Esophagus squamous epithelium (tissue), 5 donors: Measurements from ENCODE around the gene IDE. TPM values are rescaled to one million over a fixed set of nuclear protein-coding genes. Genes with fewer than 3 reads are reported as not detected.
"Not testable (repeated sequence)": the region's sequence is repeated elsewhere in the genome, so short reads cannot be mapped to it uniquely, and the experiment has no call there.

ENCODE experiments used
- DNase-seq: peaks from one replicate; lab custom pipeline; 2025; lab: John Stamatoyannopoulos, UW
- H3K27ac ChIP-seq, 4 donors: fragments of 200-600 bp; sonication (generic); one replicate each; pipeline ENCODE4 v1.5.1; 2016 to 2019; ENCODE audit warnings: mild to moderate bottlenecking in 1 of 4
- H3K27me3 ChIP-seq, 4 donors: fragments of 200-600 bp; sonication (generic); 1 replicate in 3 of 4; 2 replicates in 1 of 4; pipeline versions ENCODE4 v1.5.1 to v1.6.0; 2017 to 2021; ENCODE audit warnings: antibody characterized with exemption in 1 of 4
- H3K36me3 ChIP-seq, 3 donors: fragments of 200-600 bp; sonication (generic); one replicate each; pipeline ENCODE4 v1.5.1; 2016 to 2019
- H3K4me1 ChIP-seq, 3 donors: fragments of 200-600 bp; sonication (generic); one replicate each; pipeline ENCODE4 v1.5.1; 2017 to 2019
- H3K4me3 ChIP-seq, 4 donors: fragments of 200-600 bp; sonication (generic); 1 replicate in 3 of 4; 2 replicates in 1 of 4; pipeline ENCODE4 v1.5.1; 2016 to 2019; ENCODE audit warnings: mild to moderate bottlenecking in 2 of 4, moderate library complexity in 1 of 4
- H3K9me3 ChIP-seq, 3 donors: fragments of 200-600 bp; sonication (generic); one replicate each; pipeline ENCODE4 v1.5.1; 2016 to 2019
- CTCF ChIP-seq, 6 experiments: fragments of 450-650 bp in 4 of 6; fragments of 200-600 bp in 2 of 6; sonication (generic) in 2 of 6; IDR thresholded peaks; one replicate each; pipeline ENCODE4 v1.5.1; 2016 to 2019; ENCODE audit warnings: antibody characterized with exemption in 6 of 6, mild to moderate bottlenecking in 4 of 6, moderate library complexity in 4 of 6
- POLR2A ChIP-seq, 4 donors: fragments of 450-650 bp; IDR thresholded peaks; one replicate each; pipeline ENCODE4 v1.6.1; 2017; ENCODE audit warnings: antibody characterized with exemption in 4 of 4, mild to moderate bottlenecking in 4 of 4, moderate library complexity in 3 of 4
- WGBS, 2 donors: methylation state at CpG; one replicate each; pipeline ENCODE4 v1.1.5; 2018; 5-methylcytosine and 5-hydroxymethylcytosine counted together
- intact Hi-C: fragments of 100-400 bp; cut with DNase I; formaldehyde crosslinking; loops from one replicate; pipeline ENCODE4 v1.15.0; 2022
- total RNA-seq, 4 donors: library from RNA; depleted of rRNA; stranded (reverse); fragments of >200 nt; gene quantifications; one replicate each; pipeline ENCODE4 v1.1.0, GENCODE V29; 2016
- donor health status: DM: yes; HTN: yes; CAD: no.

Gene IDE
- total RNA-seq, 4 donors from 2014 or later, result 26.7 to 36.8 (median 29.5) TPM

- no peaks in the 10 kb centered on the region for H3K27me3 ChIP-seq
- H3K36me3 ChIP-seq, result peaks cover 0 to 4% (median 0%) of the 10 kb centered on the region in 3 donors
- peak overlapping the region; percentile 89 to 97 (median 94) for H3K27ac ChIP-seq
- peaks cover 9 to 57% (median 22%) of the 10 kb centered on the region in 3 donors for H3K4me1 ChIP-seq
- WGBS, 2 donors, result 53 to 62% methylated on average over 8 of the region's 8 CpGs
- no peak for TF ChIP-seq POLR2A (IDR thresholded peaks at IDR 0.05)
- TF ChIP-seq CTCF (IDR thresholded peaks at IDR 0.05), result no peak
- DNase-seq, result no peak
- peak overlapping the region; percentile 74 to 91 (median 84) for H3K4me3 ChIP-seq
- intact Hi-C loops, result no loop called here
- H3K9me3 ChIP-seq, result no peaks in the 10 kb centered on the region
Observed at GRCh38 chr10:92572362-92573090, 1.4 kb downstream of the IDE start.

- no peak for DNase-seq
- TF ChIP-seq CTCF (IDR thresholded peaks at IDR 0.05), result no peak
- TF ChIP-seq POLR2A (IDR thresholded peaks at IDR 0.05), result no peak
- intact Hi-C loops, result no loop called here
- WGBS, 2 donors, result 60 to 81% methylated on average over 2 of the region's 2 CpGs
- H3K9me3 ChIP-seq, result no peaks in the 10 kb centered on the region
- H3K27ac ChIP-seq, result no peak overlapping the region
- H3K4me3 ChIP-seq, result peak overlapping the region in 1 of 4 donors; percentile 3
- peaks cover 10 to 66% (median 27%) of the 10 kb centered on the region in 3 donors for H3K4me1 ChIP-seq
- no peaks in the 10 kb centered on the region for H3K27me3 ChIP-seq
- peaks cover 0 to 4% (median 0%) of the 10 kb centered on the region in 3 donors for H3K36me3 ChIP-seq
Observed at GRCh38 chr10:92571649-92572048, 2.2 kb downstream of the IDE start.

- WGBS, 2 donors, result 72 to 94% methylated on average over 3 to 5 of the region's 5 CpGs
- not testable (repeated sequence) for H3K4me3 ChIP-seq, H3K9me3 ChIP-seq, DNase-seq, H3K27ac ChIP-seq, H3K27me3 ChIP-seq
- peaks cover 0 to 17% (median 0%) of the 10 kb centered on the region in 3 donors for H3K36me3 ChIP-seq
- peaks cover 10 to 62% (median 27%) of the 10 kb centered on the region in 3 donors for H3K4me1 ChIP-seq
- intact Hi-C loops, result loop anchor here (5.0 kb wide), 1 partner anchor 52 kb away; no protein-coding TSS in a partner anchor
Observed at GRCh38 chr10:92569663-92570062, 4.2 kb downstream of the IDE start.

GRCh38 chr10:92569071-92569470, 4.8 kb downstream of the IDE start:
- Histone ChIP-seq H3K27ac (peak overlapping the region in 2 of 4 donors; percentile 42 to 70), H3K4me1 (peaks cover 10 to 60% (median 27%) of the 10 kb centered on the region in 3 donors), H3K27me3 (no peaks in the 10 kb centered on the region), H3K4me3 (no peak overlapping the region), H3K9me3 (no peaks in the 10 kb centered on the region), H3K36me3 (peaks cover 0 to 22% (median 0%) of the 10 kb centered on the region in 3 donors)
- no peak for DNase-seq
- intact Hi-C loops, result loop anchor here (5.0 kb wide), 1 partner anchor 52 kb away; no protein-coding TSS in a partner anchor
- TF ChIP-seq CTCF (IDR thresholded peaks at IDR 0.05) (no peak), POLR2A (IDR thresholded peaks at IDR 0.05) (no peak)
- 59 to 73% methylated on average over 2 of the region's 2 CpGs for WGBS, 2 donors

GRCh38 chr10:92567952-92568600, 5.8 kb downstream of the IDE start:
- TF ChIP-seq CTCF (IDR thresholded peaks at IDR 0.05), result no peak
- TF ChIP-seq POLR2A (IDR thresholded peaks at IDR 0.05), result no peak
- intact Hi-C loops, result loop anchor here (5.0 kb wide), 1 partner anchor 51 kb away; no protein-coding TSS in a partner anchor
- H3K36me3 ChIP-seq, result peaks cover 0 to 24% (median 0%) of the 10 kb centered on the region in 3 donors
- H3K4me1 ChIP-seq, result peaks cover 10 to 59% (median 27%) of the 10 kb centered on the region in 3 donors
- peak overlapping the region in 3 of 4 donors; percentile 38 to 70 (median 63) for H3K27ac ChIP-seq
- 70 to 80% methylated on average over 4 of the region's 4 CpGs for WGBS, 2 donors
- H3K4me3 ChIP-seq, result no peak overlapping the region
- H3K9me3 ChIP-seq, result no peaks in the 10 kb centered on the region
- no peaks in the 10 kb centered on the region for H3K27me3 ChIP-seq
- DNase-seq, result no peak
